Fibroblast of lung (primary cell): Measurements from ENCODE around the gene JARID2.

Experiments
- CTCF ChIP-seq, 2 donors: IDR thresholded peaks in 1 of 2; conservative IDR thresholded peaks in 1 of 2; 1 replicate in 1 of 2; 2 replicates in 1 of 2; pipeline ENCODE4 v1.5.1; 2011 to 2012; ENCODE audit warnings: low read length in 2 of 2, control low read depth in 1 of 2, inconsistent platforms in 1 of 2, low read depth in 1 of 2, mild to moderate bottlenecking in 1 of 2
- EZH2 ChIP-seq: IDR thresholded peaks from 2 replicates; pipeline ENCODE4 v1.5.1; 2012; ENCODE audit warnings: low read length, control low read depth, mild to moderate bottlenecking; ENCODE audit errors: missing control alignments

- TF ChIP-seq CTCF (conservative IDR thresholded peaks at IDR 0.05 in 1 of 2, IDR thresholded peaks at IDR 0.05 in 1 of 2; ENCODE audit: low read depth in 1 of 2, low read length in 2 of 2) (no peak), EZH2 (no peak)
Measured at GRCh38 chr6:15423286-15423993, 177.6 kb downstream of the JARID2 start.
